ENCODE results near the gene LPP.

DNA sequence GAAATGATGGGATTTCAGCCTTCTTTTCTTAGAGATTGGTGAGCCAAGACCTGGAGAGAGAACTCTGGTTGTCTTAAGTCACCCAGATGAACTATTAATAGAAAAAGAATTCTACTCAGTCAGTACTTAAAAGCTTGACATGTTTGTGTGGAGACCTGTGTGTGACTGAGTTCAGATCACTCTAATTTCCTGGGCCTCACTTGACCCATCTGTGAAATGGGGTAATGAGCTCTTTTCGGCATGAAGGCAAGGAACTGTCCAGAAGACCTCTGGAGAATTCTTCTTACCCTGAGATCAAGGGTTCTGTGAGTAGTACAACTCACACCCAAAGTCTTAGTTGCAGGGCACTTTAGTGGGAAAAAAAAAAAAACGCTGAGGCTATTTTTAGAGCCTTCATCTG, 92.9 kb downstream of the LPP start:
- TF ChIP-seq CTCF (IDR thresholded peaks at IDR 0.05) (no peak), POLR2A (IDR thresholded peaks at IDR 0.05) (no peak), EP300 (IDR thresholded peaks at IDR 0.05; ENCODE audit: low read depth) (no peak), POLR2AphosphoS5 (IDR thresholded peaks at IDR 0.05) (no peak)
